Adrenal gland (tissue), 12 donors: ENCODE measurements around the gene FAM98C. TPM values are rescaled to one million over a fixed set of nuclear protein-coding genes. Genes with fewer than 3 reads are reported as not detected.
"Not testable (repeated sequence)": the region's sequence is repeated elsewhere in the genome, so short reads cannot be mapped to it uniquely, and the experiment has no call there.

Experiments used
- DNase-seq, 7 donors: peaks; one replicate each; pipeline ENCODE4 v3.0.0-alpha.2; 2019 to 2020
- H3K27ac ChIP-seq, 5 donors: fragments of 200-600 bp; sonication (generic) in 4 of 5; 1 replicate in 3 of 5; 2 replicates in 2 of 5; pipeline versions ENCODE4 v1.5.1 to v1.8.0; 2016 to 2020; ENCODE audit warnings: mild to moderate bottlenecking in 1 of 5
- H3K27me3 ChIP-seq: fragments of 200-600 bp; 2 replicates; pipeline ENCODE4 v1.8.0; 2021
- H3K36me3 ChIP-seq, 2 donors: fragments of 200-600 bp; replicated peaks in 1 of 2; 1 replicate in 1 of 2; 2 replicates in 1 of 2; pipeline versions ENCODE4 v1.5.1 to v1.8.0; 2018 to 2022
- H3K4me1 ChIP-seq, 2 donors: fragments of 200-600 bp; replicated peaks in 1 of 2; 1 replicate in 1 of 2; 2 replicates in 1 of 2; pipeline versions ENCODE4 v1.5.1 to v1.8.0; 2018 to 2021
- H3K4me3 ChIP-seq, 4 donors: fragments of 200-600 bp; sonication (generic) in 3 of 4; one replicate each; pipeline ENCODE4 v1.5.1; 2016 to 2018
- H3K9me3 ChIP-seq, 3 donors: fragments of 200-600 bp; sonication (generic) in 1 of 3; replicated peaks in 1 of 3; 1 replicate in 2 of 3; 2 replicates in 1 of 3; pipeline versions ENCODE4 v1.5.1 to v1.8.0; 2016 to 2021
- POLR2A ChIP-seq, 2 donors: fragments of 450-650 bp; IDR thresholded peaks; one replicate each; pipeline ENCODE4 v1.6.1; 2017; ENCODE audit warnings: antibody characterized with exemption in 2 of 2, mild to moderate bottlenecking in 2 of 2, moderate library complexity in 1 of 2
- WGBS, 4 donors: extraction: QIAGEN DNeasy Blood & Tissue Kit in 2 of 4; methylation state at CpG; one replicate each; pipeline versions ENCODE4 v1.1.5 to v1.1.7; 2013 to 2017; 5-methylcytosine and 5-hydroxymethylcytosine counted together
- intact Hi-C, 2 donors: fragments of 100-400 bp; cut with DNase I; formaldehyde crosslinking; loops; one replicate each; pipeline versions ENCODE4 v1.14.1 to v1.15.0; 2022 to 2023
- polyA plus RNA-seq, 3 donors: library from polyadenylated mRNA; stranded (reverse); fragments of 200-250 nt in 2 of 3; fragments of 350-450 nt in 1 of 3; fragmentation: Illumina TruSeq in 1 of 3; extraction: RNeasy Lipid Tissue Mini Kit (QIAGEN cat#74804) in 1 of 3; gene quantifications; one replicate each; pipeline ENCODE4 v1.2.3, GENCODE V29; 2013 to 2014
- total RNA-seq, 9 donors: library from RNA; depleted of rRNA in 4 of 9; stranded (reverse); fragments of >200 nt in 4 of 9; fragments of 120-200 nt in 1 of 9; fragmentation: NEBNext Ultra II Directional in 1 of 9; extraction: Animal tissue kit (Norgen Biotek cat#: 25700) in 1 of 9; gene quantifications; one replicate each; pipeline versions ENCODE4 v1.1.0 to v1.2.4, GENCODE V29; 2013 to 2023
- TF ChIP-seq, protein P1 (sequence below), 6 experiments: fragments of 450-650 bp in 4 of 6; fragments of 200-600 bp in 2 of 6; sonication (generic) in 1 of 6; IDR thresholded peaks; 1 replicate in 5 of 6; 2 replicates in 1 of 6; pipeline versions ENCODE4 v1.5.1 to v1.8.0; 2016 to 2021; ENCODE audit warnings: antibody characterized with exemption in 6 of 6, mild to moderate bottlenecking in 2 of 6, moderate library complexity in 1 of 6
- donor health status: healthy with polysubstance abuse.
- donor health status: Bipolar disorder and iron deficiency.
- donor health status: DM: yes; HTN: yes; CAD: no.
- donor health status: DM: no; HTN: no; CAD: no.
- donor health status: DM: no; HTN: no; CAD: no.
- donor health status: DM: yes; HTN: yes; CAD: no.

Gene FAM98C
- total and polyA plus RNA-seq, 12 donors, result 5.3 to 33.5 (median 17.0) TPM

DNA sequence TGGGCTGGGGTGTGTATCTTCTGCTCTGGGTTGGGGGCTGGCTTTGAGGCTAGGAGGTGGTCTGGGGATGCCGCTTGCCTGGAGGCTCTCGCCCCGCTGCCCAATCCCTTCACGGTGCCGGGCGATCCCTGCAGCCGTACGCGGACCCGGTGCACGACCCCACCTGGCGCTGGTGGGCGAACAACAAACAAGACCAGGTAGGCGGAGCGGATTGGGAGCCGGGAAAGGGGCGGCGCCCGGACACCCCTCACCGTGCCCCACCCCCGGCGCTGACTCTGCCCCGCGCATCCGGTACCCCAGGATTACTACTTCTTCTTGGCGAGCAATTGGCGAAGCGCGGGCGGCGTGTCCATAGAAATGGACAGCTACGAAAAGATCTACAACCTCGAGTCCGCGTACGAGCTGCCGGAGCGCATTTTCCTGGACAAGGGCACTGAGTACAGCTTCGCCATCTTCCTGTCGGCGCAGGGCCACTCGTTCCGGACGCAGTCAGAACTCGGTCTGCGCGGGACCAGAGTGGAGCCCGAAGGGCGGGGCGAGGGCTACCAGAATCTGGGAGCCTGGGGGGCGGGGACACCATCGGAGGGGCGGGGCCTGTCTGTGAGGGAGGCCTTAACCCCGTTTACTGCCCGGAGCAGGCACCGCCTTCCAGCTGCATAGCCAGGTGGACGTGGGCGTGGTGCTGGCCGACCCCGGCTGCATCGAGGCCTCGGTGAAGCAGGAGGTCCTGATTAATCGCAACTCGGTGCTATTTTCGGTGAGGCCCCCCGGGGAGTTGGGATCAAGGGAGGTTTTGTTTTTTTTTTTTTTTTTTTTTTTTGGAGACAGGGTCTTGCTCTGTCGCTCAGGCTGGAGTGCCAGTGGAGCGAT lies 40.6 kb upstream of the FAM98C start:
- Histone ChIP-seq H3K9me3 (no peaks in the 10 kb centered on the region), H3K36me3 (no peaks in the 10 kb centered on the region), H3K27me3 (no peaks in the 10 kb centered on the region), H3K4me3 (peak overlapping the region in 3 of 4 donors; percentile 29 to 62 (median 40)), H3K27ac (peak overlapping the region in 2 of 5 donors; percentile 17 to 56), H3K4me1 (peaks cover 0 to 16% of the 10 kb centered on the region in 2 donors)
- intact Hi-C loops, result no loop called here
- 2 to 4% (median 3%) methylated on average over 23 to 68 of the region's 68 CpGs for WGBS, 4 donors
- TF ChIP-seq POLR2A (IDR thresholded peaks at IDR 0.05), result peak in 1 of 2 donors; percentile 19
- TF ChIP-seq, protein P1, sequence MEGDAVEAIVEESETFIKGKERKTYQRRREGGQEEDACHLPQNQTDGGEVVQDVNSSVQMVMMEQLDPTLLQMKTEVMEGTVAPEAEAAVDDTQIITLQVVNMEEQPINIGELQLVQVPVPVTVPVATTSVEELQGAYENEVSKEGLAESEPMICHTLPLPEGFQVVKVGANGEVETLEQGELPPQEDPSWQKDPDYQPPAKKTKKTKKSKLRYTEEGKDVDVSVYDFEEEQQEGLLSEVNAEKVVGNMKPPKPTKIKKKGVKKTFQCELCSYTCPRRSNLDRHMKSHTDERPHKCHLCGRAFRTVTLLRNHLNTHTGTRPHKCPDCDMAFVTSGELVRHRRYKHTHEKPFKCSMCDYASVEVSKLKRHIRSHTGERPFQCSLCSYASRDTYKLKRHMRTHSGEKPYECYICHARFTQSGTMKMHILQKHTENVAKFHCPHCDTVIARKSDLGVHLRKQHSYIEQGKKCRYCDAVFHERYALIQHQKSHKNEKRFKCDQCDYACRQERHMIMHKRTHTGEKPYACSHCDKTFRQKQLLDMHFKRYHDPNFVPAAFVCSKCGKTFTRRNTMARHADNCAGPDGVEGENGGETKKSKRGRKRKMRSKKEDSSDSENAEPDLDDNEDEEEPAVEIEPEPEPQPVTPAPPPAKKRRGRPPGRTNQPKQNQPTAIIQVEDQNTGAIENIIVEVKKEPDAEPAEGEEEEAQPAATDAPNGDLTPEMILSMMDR (IDR thresholded peaks at IDR 0.05), result no peak
- peak; percentile 66 to 88 (median 84) for DNase-seq

DNA sequence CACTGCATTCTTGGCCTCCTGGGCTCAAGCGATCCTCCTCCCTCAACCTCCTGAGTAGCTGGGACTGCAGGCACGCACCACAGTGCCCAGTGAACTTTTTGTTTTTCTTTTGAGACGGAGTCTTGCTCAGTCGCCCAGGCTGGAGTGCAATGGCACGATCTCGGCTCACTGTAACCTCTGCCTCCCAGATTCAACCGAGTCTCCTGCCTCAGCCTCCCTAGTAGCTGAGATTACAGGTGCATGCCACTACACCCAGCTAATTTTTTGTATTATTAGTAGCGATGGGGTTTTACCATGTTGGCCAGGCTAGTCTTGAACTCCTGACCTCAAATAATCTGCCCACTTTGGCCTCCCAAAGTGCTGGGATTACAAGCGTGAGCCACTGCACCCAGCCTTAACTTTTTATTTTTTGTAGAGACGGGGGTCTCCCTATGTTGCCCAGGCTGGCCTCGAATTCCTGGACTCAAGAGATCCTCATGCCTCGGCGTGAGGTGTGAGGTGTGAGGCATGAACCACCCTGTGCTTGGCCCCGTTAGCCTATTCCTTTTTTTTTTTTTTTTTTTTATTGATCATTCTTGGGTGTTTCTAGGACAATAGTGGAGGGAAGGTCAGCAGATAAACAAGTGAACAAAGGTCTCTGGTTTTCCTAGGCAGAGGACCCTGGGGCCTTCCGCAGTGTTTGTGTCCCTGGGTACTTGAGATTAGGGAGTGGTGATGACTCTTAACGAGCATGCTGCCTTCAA lies 39.8 kb upstream of the FAM98C start:
- H3K36me3 ChIP-seq, H3K27ac ChIP-seq, H3K27me3 ChIP-seq, H3K9me3 ChIP-seq, DNase-seq, intact Hi-C loops: not testable (repeated sequence)
- Histone ChIP-seq H3K4me1 (peaks cover 0 to 16% of the 10 kb centered on the region in 2 donors), H3K4me3 (peak overlapping the region in 1 of 4 donors; percentile 62)
- WGBS, 4 donors, result 73 to 78% (median 74%) methylated on average over 14 to 15 of the region's 16 CpGs

DNA sequence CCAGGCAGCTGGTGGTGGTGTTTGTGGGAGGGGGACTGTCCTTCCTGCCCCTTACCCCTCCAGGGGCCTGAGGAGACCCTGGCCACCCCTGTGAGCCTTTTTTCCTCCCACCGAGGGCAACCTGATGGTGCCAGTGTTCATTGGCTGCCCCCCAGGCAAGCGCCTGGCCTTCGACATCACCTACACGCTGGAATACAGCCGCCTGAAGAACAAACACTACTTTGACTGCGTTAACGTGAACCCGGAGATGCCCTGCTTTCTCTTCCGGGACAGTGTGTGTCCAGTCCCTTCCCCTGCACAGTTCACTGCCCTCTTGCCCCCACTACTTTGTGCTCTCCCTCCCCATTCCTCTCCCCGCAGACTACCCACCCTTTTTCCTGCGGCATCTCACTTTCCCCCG lies 35.9 kb upstream of the FAM98C start:
- Histone ChIP-seq H3K27me3 (no peaks in the 10 kb centered on the region), H3K9me3 (no peaks in the 10 kb centered on the region), H3K4me1 (peaks cover 0 to 11% of the 10 kb centered on the region in 2 donors), H3K27ac (no peak overlapping the region), H3K4me3 (no peak overlapping the region), H3K36me3 (no peaks in the 10 kb centered on the region)
- no peak for TF ChIP-seq POLR2A (IDR thresholded peaks at IDR 0.05)
- TF ChIP-seq, protein P1 (IDR thresholded peaks at IDR 0.05), result no peak
- 78 to 85% (median 79%) methylated on average over 10 to 12 of the region's 12 CpGs for WGBS, 4 donors
- intact Hi-C loops, result no loop called here
- DNase-seq, result no peak

DNA sequence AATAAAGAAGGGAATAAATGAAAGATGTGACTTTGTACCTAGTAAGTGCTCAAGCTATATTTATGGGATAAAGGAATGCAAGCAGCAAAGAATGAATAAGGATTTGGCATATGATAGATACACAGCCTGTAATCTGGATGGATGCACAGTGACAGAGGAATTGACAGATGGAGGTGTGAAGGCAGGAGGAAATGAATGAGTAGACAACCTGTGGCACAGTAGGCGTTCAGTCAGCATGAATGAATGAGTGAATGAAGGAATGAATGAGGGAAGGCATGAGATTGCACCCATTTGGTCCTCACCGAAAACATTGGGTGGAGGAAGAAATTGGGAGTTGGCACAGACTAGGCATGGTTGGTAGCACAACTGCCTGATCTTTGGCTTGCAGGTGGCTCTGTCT lies 33.3 kb upstream of the FAM98C start:
- intact Hi-C loops, result no loop called here

More for the DNA sequence above, 33.3 kb upstream of the FAM98C start:
- Histone ChIP-seq H3K9me3 (no peaks in the 10 kb centered on the region), H3K4me3 (no peak overlapping the region), H3K27ac (no peak overlapping the region), H3K27me3 (no peaks in the 10 kb centered on the region), H3K4me1 (no peaks in the 10 kb centered on the region), H3K36me3 (no peaks in the 10 kb centered on the region)
- no peak for DNase-seq
- TF ChIP-seq POLR2A (IDR thresholded peaks at IDR 0.05), result no peak
- TF ChIP-seq, protein P1 (IDR thresholded peaks at IDR 0.05), result no peak
- 80 to 90% (median 86%) methylated on average over 2 of the region's 2 CpGs for WGBS, 4 donors
